ENCODE results near the gene CTNNA2.
A peak's percentile ranks its signal among the peaks of the same experiment; 100 is the strongest.

The CTNNA2 gene

DNA sequence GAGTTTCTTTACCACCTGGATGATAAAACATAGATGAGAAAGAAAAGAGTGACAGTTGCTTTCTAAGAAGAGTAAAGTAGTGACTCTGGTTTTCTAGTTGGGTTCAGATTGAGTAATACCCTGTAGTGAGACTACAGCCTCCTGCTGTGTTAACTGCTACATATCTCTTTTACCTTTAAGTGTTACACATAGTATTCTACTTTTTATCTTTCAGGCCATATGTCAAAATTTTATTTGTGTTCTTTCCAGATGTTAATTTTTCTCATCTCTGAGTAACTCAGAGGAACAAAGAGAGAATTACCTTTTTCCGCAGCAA, 348.2 kb downstream of the CTNNA2 start:
- no peak for DNase-seq

GRCh38 chr2:79862756-79863155, 349.9 kb downstream of the CTNNA2 start:
- no peak for DNase-seq

- no peak for DNase-seq
Measured at GRCh38 chr2:79872656-79873055, 359.8 kb downstream of the CTNNA2 start.

DNA sequence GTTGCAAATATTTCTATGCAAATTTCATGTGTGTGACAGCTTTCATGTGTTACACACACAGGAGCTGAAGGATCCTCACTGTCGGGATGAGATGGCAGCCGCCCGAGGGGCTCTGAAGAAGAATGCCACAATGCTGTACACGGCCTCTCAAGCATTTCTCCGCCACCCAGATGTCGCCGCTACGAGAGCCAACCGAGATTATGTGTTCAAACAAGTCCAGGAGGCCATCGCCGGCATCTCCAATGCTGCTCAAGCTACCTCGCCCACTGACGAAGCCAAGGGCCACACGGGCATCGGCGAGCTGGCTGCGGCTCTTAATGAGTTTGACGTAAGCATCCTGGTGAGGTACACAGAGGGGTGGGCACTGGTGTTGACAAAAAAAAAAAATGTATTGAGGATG, 361.2 kb downstream of the CTNNA2 start:
- DNase-seq = no peak

- no peak for DNase-seq
Measured at GRCh38 chr2:79876430-79876829, 363.6 kb downstream of the CTNNA2 start.

GRCh38 chr2:79882548-79882947, 369.7 kb downstream of the CTNNA2 start:
- DNase-seq = no peak

DNA sequence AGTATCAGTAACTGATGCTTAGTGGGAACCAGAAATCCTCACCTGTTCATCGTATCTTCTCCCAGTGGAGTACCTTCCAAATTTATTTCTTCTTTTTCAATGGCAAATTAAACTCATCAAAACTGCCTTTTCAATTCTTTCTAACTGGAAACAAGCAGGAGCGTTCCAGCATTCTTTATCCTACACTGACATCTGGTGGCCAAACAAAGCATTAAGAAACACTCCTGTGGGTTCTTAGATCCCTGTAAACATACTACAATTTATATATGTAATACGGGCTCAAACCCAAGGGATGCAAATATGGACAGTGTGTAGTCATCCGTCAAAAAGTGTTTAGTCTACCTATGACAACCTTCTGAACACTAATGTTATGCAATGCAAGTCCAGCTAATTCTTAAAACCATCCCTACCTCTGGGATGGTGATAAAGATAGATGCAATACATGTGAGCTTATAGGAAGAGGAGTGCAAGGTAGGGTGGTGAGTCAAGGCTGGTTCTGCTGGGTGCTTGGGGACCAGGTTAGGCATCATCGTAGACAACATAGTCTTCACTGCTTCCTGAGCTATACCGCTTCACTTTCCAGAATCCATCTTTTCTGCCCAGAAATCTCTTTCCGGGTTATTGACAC, 375.0 kb downstream of the CTNNA2 start:
- DNase-seq = peak; percentile 29

DNA sequence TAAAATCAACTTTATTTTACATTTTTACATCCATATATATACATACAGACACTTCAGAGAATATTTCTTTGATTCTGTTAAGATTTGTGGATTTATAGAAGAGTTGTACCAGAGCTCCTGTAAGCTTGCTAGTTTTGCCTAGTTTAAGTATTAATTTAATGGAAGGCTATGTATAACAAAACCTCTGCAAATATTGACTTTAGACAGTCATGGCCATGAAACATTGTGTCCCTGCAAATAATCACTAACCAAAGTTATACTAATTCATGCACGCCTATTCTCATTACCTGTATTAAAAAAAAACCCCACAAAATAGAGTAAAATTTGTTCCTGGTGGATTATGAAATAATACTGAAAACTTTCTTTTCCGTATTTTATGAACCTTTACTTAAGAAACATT, 379.3 kb downstream of the CTNNA2 start:
- no peak for DNase-seq

GRCh38 chr2:79899196-79899595, 386.3 kb downstream of the CTNNA2 start:
- no peak for DNase-seq

DNA sequence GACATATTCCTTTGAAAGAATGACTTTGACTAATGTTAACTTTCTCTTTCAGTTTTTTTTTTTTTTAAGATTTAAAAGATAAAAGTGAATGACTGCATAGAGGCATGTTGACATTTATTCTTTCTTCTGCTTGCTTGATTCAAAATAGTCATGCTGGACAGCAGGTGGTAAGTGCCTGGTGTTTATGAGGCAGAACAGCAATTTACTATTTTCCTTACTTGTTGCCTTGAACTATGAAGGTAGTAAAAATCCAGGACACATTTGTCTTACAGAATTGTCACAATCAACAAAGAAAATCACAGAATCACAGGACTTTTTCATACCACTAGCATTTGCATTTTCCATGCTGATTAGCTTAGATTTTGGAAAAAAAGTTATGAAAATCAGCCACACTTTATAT, 388.3 kb downstream of the CTNNA2 start:
- DNase-seq = no peak

GRCh38 chr2:79903222-79904000, 390.6 kb downstream of the CTNNA2 start:
- no peak for DNase-seq

- DNase-seq = no peak
Measured at GRCh38 chr2:79906139-79906890, 393.5 kb downstream of the CTNNA2 start.

DNA sequence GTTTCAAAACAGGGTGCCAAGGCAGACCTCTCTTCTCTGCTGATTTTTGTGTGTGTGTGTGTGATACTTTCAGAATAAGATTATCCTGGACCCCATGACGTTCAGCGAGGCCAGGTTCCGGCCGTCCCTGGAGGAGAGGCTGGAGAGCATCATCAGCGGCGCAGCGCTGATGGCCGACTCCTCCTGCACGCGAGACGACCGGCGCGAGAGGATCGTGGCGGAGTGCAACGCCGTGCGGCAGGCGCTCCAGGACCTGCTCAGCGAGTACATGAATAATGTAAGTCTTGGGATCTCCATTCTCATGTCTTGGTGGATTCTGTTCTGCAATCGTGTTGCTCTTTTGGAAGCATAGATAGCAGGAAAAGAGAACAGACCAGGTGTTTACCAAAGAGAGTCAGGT, 396.7 kb downstream of the CTNNA2 start:
- DNase-seq = no peak

DNA sequence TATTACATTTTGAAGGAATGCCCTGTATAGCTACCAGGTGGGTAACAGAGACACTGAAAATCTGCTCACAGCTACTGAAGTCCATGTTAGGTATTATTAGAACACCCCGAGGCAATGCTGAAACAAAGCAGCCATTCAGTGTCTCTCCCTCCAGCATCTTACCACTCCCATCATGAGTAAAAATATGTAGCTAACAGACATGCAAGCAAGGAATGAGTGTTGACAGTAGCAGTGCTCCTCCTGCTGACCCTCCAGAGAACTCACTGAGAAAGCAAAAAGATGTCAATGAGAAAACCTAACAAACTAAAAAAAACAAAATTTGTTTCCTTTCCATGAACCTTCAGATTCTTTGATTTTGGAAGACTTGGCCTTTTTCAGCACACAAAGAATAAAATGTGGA, 397.8 kb downstream of the CTNNA2 start:
- no peak for DNase-seq

- no peak for DNase-seq
Measured at GRCh38 chr2:79915455-79915854, 402.6 kb downstream of the CTNNA2 start.

DNA sequence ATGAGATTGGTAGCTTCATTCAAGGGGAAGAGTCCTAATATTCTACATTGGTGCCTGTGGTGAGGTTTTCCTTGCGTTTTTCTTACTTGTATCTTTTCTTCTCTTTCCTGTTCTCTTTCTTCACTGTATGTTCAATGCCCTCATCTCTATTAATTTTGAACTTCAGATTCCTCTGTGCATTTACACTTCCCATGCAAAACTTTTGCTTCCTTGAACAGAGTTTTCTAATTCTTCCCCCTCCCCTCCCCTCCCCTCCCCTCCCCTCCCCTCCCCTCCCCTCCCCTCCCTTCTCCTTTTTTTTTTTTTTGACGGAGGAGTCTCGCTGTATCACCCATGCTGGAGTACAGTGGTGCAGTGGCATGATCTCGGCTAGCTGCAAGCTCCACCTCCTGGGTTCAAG, 403.4 kb downstream of the CTNNA2 start:
- no peak for DNase-seq

DNA sequence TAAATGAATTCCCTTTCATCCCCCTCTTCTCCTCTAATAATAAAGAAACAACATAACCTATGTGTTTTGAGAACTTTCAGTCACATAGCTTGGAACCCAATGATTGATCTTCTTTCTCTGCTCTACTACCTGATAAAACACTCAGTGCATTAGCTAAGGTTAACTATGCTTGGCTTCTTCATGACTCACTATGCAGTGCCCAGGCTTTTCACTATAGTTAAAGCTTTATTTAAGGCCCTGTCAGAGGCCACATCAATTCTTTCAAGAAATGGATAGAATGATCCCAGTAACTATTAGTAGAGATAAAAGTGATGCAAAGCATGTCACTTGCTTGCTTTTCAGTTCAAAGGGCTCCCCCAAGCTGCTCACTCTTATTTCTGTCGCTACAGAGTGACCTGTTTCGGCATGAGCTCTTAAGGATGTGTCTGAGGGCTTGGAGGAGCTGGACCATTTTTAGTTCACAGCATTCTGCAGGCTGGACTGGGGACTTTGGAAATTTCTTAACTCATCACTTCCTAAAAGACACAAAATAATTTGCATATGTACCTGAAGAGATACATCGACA, 407.7 kb downstream of the CTNNA2 start:
- DNase-seq = no peak

GRCh38 chr2:79929624-79930023, 416.8 kb downstream of the CTNNA2 start:
- DNase-seq = no peak

DNA sequence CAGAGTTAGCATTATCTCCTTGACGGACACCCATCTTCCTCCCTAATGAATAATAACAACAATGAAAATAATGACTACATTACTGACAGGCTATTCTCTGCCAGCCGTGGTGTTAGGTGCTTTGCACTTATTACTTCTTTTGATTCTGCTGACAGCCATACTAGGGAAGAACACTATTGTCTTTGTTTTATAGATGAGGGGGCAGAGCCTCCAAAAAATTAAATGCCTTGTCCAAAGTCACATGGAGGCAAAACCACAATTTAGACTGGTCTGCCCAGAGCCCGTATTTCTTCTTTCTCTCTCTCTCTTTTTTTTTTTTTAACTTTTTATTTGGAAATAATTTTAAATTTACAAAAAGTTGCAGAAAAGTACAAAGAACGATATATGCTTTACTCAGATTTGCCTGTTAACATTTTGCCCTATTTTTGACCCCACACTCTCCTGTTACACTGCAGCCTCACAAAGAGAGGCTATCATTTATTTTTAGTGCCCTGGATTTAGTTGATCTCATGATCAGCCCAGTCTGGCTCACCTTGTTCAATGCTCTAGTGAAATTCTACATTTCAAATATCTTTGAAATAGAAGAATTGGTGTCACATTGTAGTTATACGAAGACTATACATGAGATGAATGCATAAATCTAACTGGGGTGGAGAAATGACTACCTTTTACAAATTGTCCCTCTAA, 422.3 kb downstream of the CTNNA2 start:
- DNase-seq = no peak

GRCh38 chr2:79935771-79936657, 423.2 kb downstream of the CTNNA2 start:
- DNase-seq = no peak

DNA sequence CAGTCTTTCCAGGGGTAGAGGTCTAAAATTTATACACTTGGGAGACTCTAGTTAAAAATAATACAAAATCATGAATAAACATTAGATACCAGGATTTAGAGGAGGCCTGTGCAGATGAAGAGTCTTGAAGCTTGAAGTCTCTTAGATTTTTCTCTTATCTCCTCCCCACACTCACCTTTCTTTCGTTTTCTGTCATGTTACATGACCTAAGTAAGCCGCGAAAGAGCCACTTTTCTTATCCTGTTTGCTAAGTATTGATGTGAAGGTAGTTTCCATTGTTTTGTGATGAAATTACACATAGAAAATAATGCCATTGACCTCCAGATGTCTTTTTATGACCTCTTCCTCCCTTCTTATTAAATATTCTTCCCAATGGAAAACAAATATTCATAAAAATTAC, 423.9 kb downstream of the CTNNA2 start:
- DNase-seq = no peak

DNA sequence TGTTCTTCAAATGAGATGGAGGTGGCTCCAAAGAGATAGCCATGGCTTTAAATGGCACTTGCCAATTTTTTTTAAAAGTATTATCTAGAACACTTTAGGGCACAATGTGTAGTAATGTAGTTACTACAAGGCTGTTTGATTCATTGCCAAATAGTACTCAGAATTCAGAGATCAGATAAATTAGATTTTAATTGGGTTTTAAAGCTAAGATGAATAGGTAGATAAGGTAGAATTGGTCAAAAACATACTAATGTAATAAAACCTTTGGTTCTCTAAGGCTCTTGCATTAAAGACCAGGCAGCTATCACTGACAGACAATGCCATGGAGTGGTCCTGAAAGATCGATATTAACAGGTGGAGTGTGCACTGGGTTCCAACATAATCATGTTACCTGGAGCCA, 425.8 kb downstream of the CTNNA2 start:
- no peak for DNase-seq

All from KG1 (cell line).